Activated CD4-positive, alpha-beta T cell treated with anti-CD3 and anti-CD28 coated beads, Interleukin-2, amount 50 U/mL, for 1 hour (primary cell): Measurements from ENCODE around the gene HOXD12.

Source experiments
- DNase-seq: peaks from one replicate; pipeline ENCODE4 v3.0.0-alpha.2; 2020

Gene HOXD12

DNA sequence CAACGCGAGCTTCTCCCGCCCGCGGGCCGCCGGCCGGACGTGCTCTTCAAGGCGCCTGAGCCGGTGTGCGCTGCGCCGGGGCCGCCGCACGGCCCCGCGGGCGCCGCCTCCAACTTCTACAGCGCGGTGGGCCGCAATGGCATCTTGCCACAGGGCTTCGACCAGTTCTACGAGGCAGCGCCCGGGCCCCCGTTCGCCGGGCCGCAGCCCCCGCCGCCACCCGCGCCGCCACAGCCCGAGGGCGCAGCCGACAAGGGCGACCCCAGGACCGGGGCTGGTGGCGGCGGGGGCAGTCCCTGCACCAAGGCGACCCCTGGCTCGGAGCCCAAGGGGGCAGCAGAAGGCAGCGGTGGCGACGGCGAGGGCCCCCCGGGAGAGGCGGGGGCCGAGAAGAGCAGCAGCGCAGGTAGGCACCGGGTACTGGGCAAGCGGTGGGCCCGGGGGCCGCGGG, 8.2 kb downstream of the HOXD12 start:
- DNase-seq: no peak

DNA sequence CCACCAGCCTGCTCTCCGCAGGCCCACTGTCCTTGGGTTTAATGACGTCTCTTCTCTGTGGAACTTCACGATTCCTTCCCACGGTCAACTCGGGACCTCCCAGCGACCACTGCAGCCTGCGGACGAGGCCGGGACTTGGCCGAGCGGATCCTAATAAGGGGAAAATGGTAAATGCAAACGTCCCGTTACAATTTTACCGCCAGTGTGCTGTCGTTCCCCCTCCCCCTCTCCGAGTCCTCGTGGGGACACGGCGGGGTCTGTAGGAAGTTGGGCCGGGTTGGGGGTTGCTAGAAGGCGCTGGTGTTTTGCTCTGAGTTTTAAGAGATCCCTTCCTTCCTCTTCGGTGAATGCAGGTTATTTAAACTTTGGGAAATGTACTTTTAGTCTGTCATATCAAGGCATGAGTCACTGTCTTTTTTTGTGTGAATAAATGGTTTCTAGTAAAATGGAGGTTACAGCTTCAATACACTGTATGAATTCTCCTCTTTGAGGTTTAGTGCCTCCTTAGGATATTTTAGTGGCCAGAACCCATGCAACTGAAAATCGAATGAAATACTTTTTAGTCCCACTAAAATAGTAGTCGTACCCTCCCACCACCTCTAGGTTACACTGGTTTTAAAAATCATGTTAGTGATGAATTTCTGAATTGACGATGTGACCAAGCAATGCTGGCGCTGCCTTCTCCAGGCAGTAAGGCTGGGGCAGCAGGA, 9.8 kb downstream of the HOXD12 start:
- DNase-seq: no peak

DNA sequence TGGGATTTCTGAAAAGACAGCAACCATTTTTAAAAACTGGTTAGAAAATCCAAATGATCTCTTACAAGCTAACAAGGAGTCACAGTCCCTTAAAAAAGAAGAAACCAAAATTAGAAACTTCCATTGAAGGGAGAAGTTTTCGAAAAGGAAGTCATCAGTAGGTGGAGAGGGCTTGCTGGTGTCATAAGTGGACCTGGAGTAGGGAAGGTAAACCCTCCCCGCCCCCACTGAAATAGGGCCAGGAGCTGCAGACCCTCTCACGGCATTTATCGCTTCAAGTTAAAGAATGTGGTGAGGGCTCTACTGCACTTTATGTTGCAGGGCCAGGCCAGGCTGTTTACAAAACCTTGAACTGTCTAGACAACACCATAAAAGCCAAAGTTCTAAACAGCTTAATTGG, 10.4 kb downstream of the HOXD12 start:
- DNase-seq: no peak

DNA sequence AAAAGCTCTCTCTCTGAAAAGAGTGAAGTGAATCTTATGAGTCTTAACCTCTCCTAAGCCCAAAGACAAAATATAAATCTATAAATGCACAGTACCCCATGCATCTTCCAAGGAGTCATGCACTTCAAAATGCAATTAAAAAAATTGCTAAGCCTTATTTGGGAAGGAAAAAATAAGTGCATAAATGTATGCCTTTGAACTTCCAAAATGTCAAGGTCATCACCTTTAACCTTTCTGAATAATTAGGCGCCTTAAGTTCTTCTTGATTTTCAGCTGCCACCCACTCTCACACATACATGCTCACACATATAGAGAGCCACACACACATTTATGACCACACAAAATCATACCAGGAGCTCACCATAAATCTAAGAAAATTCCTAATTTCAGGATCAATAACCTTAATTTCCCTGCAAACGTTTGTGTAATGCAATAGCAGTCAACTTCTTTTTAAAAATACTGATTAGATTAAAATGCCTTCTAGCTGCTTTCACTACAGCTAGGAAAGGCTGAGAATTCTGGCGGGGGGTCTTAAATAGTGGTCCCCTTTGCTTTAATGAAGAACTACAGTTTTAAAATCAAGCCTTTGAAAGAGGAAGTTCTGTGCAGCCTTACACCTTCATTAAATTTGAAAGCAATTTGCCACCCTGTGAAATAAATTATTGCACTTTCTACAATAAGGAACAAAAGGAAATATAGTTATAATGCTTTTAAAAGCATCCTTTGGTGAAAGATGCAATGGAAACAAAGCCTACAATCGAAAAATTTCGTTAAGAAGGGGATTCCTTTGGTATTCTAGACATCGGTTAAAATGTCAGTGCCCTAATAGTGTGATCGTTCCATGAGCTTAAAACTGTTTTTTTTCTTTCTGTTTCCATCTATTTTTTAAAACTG, 11.1 kb downstream of the HOXD12 start:
- DNase-seq: no peak

DNA sequence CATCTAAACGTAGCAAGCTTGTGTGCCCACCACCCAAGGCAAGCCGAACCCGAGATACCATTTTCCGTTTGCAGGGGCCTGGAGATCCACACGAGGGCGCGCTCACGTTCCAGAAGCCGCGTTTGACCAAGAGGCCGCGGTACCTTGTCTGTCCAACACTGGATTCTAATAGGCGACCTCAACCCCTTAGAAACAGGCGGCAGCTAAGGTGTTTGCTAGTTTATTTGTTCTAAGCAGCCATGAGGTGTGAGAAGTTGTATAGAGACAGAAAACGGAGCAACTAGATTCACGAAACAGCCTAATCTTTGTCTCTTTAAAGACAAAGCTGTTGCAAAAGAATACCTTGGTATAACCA, 11.7 kb downstream of the HOXD12 start:
- DNase-seq: no peak

DNA sequence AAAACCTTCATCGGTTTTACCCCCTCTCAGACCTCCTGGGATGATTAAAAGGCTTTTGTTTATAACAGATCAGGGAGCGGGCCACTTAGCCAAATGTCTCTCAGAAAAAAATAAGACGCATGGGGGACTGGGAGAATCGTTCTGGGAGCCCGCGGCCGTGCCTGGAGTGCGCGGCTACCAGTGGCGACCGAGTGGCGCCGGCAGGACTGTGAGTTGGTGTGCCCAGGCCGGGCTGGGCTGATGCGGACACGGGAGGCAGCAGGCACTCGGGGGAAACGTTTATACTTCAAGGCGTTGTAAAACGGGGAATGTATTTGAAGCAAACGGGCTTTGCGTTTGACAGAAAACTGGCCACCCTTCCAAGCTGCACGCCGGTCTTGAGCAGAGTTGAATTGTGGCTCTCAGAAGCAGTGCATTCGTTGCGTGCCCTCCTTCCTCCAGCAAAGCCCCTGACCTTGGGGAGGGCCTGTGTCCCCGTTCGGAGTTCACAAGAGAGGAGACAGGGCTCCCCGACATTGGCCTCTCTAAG, 12.3 kb downstream of the HOXD12 start:
- DNase-seq: no peak

DNA sequence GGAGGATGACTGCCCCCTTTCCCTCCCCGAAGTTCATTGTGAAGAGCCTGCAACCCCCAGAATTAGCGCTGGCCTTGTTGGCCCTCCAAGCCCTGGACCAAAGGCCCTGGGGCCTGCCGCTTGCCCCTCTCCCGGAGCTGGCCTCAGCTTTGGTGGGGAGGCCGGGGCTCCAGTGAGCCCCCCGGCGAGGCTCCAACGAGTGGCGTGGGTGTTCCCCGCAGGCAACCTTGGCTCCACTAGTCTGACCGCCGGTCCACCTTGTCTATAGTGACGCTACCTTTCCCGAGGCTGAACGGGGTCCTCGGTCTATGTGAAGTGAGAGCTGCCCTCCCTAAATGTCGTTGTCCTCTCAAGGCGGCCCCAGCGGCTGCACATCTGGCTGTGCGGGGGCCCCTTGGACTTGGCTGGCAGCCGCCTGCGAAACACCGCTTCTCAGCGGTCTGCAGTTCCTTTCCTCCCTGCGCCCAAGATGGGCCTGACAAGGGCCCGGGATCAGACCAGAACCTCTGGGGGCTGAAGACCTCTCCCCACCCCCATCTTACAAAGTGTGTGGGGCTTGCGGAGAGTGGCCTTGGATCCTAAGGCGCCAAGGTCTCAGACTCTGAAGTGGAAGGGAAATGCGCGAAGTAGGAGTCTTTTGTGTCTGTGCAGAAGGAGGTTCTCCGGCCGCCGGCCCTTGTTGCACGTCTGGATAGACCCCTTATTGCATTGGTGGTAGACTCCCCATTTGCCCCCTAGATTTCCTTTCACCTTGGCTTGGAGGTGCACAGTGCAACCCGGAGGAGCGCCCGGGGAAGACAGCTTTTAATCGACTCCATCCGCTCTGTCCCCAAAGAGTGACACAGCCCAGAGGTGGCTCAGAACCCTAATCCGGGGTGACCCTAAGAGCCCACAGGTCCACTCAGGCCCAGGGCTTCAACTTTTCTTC, 13.0 kb downstream of the HOXD12 start:
- no peak for DNase-seq

DNA sequence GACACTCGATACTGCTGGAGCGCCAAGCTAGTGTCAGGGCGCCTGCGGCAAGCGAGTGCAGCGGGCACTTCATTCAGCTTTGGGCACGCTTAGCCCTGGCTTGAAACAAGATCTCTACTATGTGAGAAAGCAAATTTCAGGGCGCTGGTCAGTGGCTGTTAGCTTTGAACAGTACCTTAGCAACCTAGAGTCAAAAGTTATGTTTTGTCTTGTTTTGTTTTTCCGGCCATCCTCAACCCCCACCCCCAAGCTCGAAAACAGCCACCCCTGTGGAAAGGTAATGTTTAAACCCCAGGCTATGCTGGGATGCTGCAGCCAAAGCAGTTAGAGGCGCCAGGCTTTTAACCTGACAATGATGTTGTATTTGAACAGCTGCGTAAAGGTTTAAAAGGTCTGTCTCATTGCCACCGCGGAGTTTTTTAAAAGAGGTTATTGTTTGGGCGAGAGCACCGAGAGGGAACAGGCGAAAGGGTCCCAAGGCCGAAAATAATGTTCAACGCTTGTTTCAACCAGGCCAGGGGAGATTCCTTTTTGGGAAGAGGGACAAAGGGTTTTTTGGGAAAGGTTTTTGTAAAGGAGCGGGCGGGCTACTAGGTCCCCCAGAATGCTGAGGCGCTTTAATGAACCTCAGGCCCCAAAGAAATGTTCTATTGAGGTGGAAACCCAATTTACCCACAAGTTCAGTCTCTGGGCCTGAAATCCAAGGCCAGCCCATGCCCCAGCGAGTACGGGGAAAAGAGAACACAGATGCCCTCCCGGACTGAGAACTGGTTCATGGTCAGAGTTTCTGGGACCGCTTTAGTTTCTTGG, 14.7 kb downstream of the HOXD12 start:
- no peak for DNase-seq

DNA sequence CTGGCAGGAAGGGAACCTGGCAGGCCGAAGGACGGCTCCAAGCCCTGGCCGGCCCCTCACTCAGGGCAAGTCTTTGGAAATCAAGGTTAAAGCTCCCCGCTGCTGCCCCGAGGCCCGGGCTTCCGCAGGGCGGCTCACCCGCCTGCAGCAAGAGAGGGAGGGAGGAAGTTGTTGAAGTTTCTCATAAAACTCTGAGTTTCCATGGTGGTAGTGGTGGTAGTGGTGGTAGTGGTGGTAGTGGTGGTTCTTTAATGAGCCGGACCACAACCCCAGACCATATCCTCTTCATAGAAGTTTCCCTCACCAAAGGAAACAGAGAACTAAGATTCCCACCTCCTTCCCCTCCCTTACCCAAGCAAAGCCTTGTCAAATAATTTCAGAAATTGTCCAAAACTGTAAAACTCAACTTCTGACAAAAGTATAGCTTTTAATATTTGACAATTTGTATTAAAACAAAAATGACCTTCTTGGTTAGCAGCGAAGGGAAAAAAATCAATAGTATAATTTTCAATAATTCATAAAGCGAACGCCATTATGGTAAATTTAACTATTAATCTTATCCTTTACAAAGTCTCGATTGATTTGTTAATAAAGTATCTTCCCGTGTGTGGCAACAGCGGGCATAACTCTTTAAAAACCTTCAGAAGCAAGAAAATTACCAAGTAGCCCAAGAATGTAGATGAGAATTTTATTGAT, 15.5 kb downstream of the HOXD12 start:
- no peak for DNase-seq

DNA sequence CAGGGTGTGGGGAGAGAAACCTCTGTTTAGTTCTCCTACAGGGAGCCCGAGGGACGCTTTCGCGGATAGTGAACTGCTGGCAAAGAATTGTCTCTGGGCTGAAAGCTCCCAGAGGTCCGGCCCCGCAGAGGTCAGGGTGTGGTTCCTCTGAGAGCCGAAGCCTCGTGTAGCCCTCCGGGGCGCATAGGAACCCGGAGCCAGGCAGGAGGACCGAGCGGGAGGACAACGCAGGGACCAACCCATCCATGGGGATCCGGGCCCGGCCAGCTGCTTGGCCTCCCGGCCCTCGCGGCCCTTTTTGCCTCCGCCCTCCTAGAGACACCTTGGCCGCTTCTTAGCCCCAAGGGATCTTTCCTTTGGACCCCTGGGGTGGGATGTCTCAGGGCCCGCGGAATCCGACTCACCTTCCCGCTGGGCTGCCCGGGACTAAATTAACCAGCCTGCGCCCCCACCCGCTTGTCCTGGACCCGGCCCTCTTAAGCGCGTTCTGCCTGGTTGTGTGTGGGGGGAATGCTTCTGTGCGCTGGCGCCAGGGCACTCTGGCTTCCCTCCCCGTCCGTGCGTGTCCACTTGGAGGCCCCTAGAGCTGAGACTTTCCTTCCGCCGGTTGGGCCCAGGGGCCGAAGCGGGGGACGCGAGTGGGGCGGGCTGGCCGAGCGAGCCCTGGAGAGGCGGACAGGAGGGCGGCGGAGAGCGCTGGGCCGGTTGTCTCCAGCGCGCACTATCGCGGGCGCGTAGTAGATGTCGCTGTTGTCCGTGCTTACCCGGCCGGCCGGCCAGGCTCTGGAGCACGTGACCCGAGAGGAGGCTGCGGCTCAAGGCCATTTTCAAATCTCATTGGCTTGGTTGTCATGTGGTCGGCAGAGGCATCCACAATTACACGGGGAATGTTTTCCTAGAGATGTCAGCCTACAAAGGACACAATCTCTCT, 16.6 kb downstream of the HOXD12 start, which contains the start of gene HOXD10:
TSS of gene HOXD10 (plus strand) at position 896 of the 931 bp plus-strand sequence. CDS start 56 bp downstream, outside the sequence.
- no peak for DNase-seq

DNA sequence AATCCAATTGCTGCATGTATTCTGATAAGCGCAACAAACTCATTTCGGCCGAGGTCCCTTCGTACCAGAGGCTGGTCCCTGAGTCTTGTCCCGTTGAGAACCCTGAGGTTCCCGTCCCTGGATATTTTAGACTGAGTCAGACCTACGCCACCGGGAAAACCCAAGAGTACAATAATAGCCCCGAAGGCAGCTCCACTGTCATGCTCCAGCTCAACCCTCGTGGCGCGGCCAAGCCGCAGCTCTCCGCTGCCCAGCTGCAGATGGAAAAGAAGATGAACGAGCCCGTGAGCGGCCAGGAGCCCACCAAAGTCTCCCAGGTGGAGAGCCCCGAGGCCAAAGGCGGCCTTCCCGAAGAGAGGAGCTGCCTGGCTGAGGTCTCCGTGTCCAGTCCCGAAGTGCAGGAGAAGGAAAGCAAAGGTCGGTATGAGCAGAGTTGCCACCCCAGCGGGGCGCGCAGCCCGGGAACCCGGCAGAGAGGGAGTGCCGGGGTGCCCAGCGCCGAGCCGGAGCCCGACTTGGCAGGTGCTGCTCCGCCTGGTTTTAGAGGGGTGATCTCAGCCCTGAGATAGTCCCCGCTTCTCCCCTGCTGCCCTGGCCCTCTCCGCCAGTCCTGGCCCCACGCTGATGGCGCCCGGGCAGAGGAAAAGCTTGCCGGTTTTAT, 17.7 kb downstream of the HOXD12 start:
- DNase-seq: no peak

DNA sequence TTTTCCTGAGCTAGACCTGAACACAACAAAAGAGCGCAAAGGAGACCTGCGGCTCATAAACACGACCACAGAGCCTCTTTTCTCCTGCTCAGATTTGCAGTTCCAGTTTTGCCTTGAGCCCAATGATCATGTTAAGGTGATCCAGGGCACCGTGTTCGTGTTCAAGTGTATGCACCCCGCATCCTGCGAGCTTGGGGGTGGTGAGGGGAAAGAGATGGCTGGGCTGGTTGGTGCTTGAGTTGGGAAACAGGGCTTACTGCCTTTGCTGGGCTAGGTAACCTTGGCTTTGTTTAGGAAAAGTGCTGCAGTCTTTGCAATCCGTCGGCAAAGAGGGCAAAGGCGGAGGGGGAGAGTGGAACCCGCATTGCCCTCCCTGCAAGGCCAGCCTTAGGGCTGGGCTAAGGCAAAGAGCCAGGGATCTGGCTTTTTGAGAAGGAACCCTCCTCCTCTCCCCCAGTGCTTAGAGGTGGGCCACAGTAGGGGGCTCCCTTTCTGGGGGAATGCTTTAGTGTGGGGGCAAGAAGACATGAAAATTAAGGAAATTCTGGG, 18.3 kb downstream of the HOXD12 start:
- no peak for DNase-seq

DNA sequence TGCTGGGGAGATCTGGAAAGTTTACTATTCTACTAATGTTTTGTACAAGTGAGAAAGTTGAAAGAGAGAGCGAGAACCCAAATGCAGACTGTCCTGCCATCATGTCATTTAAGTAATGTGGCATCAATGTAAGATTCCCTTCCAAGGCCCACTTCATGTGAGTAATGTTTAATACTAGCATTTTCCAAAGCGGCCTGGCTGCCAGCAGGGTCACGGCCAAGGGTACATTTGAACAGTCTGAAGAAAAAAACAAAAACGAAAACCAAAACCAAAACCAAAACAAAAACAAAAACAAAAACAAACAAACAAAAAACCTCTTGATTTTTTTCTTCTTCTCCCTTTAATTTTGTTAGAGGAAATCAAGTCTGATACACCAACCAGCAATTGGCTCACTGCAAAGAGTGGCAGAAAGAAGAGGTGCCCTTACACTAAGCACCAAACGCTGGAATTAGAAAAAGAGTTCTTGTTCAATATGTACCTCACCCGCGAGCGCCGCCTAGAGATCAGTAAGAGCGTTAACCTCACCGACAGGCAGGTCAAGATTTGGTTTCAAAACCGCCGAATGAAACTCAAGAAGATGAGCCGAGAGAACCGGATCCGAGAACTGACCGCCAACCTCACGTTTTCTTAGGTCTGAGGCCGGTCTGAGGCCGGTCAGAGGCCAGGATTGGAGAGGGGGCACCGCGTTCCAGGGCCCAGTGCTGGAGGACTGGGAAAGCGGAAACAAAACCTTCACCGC, 19.2 kb downstream of the HOXD12 start:
- DNase-seq: no peak

DNA sequence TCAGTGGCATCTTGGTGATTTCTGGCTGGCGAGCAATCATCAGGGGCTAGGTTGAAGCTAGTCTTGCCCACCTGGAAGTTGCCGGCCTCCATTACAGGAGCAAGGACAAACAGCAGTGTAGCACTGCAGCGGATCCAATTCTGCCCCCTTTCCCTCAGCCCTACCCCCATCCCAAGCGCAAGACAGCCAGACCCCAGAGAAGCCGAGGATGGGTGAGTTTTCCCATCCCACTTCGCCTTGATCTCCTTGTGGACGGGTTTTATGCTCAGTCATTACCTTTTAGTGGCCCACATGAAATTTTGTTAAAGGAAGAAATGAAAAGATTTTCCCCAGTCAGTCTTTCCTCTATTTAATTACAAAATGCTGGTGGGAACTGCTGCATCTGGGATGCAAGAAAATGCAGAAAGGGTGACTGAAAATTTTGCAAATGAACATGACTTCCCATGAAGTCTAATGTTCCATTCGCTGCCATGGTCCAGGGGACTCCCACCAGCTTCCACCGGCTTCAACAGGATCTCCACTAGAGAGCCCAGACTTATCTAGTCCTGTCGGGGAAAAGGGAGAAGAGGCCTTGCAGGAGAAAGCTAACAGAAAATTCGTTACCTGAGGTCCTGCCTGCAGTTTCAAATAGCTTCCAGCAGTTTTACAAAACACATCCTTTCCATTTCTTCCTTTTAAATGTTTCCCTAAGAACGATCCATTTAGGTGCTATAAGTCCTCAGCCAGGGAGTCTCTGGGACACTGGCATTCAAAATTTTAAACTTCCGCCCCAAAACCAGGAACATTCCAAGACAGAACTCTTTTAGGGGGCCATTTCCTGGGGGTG, 21.0 kb downstream of the HOXD12 start:
- DNase-seq: no peak

DNA sequence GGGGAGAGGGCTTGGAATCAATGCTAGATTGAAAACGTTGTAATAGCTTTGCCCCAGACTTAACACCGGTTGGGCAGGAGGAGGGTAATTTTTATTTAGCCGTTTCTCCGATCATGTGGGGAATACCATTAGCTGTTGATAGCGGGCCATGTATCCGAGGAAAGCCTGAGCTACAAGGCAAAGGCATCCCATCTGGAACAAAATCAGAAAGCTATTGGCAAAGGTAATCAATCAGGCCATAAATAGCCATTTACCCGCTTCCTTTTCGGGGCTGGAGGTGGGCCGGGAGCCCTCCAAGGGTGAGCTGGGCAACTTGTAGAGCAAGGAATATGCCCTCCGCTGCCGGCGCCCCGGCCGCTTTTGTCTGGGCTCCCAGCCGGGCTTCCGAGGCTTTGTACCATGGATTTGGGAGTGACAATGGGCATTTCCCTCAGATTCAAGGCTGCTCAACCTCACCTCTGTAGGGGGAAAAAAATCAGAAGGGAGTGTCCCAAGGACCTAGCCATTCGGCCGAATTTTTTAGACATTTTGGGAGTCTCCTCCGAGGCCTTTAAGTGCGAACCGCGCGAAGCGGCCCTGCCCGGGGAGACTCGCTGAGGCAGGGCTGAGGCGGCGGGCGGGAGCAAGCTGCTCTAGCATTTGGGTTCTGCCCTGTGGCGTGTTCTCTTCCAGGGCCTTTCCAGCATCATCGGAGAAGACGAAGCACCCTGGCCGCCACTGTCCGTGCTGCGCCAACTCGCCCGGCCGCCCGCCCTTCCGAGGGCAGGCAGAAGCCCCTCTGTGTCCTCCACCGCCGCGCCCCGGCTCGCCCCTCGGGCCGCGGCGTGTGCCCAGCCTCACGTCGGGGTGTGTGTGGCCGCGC, 21.8 kb downstream of the HOXD12 start:
- DNase-seq: no peak

DNA sequence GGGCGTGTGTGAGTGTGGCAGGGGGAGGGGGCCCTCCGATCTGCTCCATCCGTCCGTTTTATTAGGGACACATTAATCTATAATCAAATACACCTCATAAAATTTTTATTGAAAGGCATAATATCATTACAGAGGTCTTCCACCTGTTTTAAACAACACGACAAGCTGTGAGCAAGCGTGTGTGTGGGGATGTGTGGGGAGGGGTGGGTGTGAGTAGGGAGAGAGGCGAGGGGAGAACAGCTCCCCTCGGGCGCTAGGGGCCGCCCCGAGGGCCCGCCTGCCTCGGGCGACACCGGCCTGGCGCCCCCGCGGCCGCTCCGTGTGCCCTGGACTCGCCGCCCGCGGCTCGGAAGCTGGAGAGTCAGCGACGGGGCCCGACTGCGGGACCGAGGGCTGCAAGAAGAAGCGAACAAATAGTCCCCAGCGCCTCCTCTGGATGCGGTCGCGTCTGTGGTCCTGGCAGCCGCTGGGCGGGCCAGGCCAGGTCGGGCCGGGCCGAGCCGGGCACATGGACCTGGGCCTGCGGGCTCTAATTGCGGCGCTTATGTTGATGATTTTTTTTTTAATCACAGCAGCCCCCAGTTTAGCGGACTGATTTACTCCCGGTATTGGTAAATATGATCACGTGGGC, 22.6 kb downstream of the HOXD12 start:
- no peak for DNase-seq
